Stimulated activated CD8-positive, alpha-beta memory T cell treated with anti-CD3 and anti-CD28 coated beads, Interleukin-7, amount 100 ng/mL, for 4 hours (primary cell): ENCODE results near the gene TJP1.
"Not testable (repeated sequence)": the region's sequence is repeated elsewhere in the genome, so short reads cannot be mapped to it uniquely, and the experiment has no call there.

Experiments used
- DNase-seq, 2 donors: peaks; one replicate each; pipeline ENCODE4 v3.0.0-alpha.2; 2020; ENCODE audit warnings: low read depth in 2 of 2

The TJP1 gene

GRCh38 chr15:29664406-29664805 lies 157.9 kb downstream of the TJP1 start:
- DNase-seq, result no peak

GRCh38 chr15:29657476-29657817 lies 164.8 kb downstream of the TJP1 start:
- not testable (repeated sequence) for DNase-seq

- no peak for DNase-seq
Observed at GRCh38 chr15:29656636-29657475, 165.4 kb downstream of the TJP1 start.

GRCh38 chr15:29652595-29652994 lies 169.7 kb downstream of the TJP1 start:
- DNase-seq, result no peak

- no peak for DNase-seq
Observed at GRCh38 chr15:29651476-29652233, 170.6 kb downstream of the TJP1 start.
